SK-N-SH (cell line): ENCODE measurements around the gene TBC1D8. TPM values are rescaled to one million over a fixed set of nuclear protein-coding genes. Genes with fewer than 3 reads are reported as not detected.

Experiments
- CTCF ChIA-PET: fragments of 300-600, 350-600 bp; formaldehyde crosslinking; extraction: SDS; loops from one replicate; lab custom pipeline; 2021; lab: Yijun Ruan, JAX
- POLR2A ChIA-PET: fragments of 350-600 bp; sonication (Branson Sonifier 250); formaldehyde crosslinking; extraction: SDS; loops from one replicate; lab custom pipeline; 2020; ENCODE audit warnings: antibody characterized with exemption, inconsistent platforms; lab: Yijun Ruan, JAX
- DNase-seq: peaks from one replicate; pipeline ENCODE4 v3.0.0; 2012
- H2AFZ ChIP-seq: fragments of 200-600 bp; sonication (generic); 2 replicates; pipeline ENCODE4 v1.8.1; 2016; ENCODE audit warnings: antibody characterized with exemption, mild to moderate bottlenecking, low read depth
- H3F3A ChIP-seq: fragments of 200-600 bp; sonication (generic); replicated peaks from 2 replicates; pipeline ENCODE3; 2016; ENCODE audit warnings: antibody characterized with exemption, mild to moderate bottlenecking; ENCODE audit not compliant: insufficient read depth
- H3K27ac ChIP-seq, 2 experiments: fragments of 200-500 bp in 1 of 2; fragments of 200-600 bp in 1 of 2; sonication (Bioruptor generic) in 1 of 2; sonication (generic), shearing (Covaris generic) in 1 of 2; 2 replicates each; pipeline versions ENCODE4 v1.5.1 to v1.6.1; 2014 to 2016; ENCODE audit warnings: low read depth in 2 of 2, inconsistent platforms in 1 of 2, low read length in 1 of 2, mild to moderate bottlenecking in 1 of 2, mixed read lengths in 1 of 2
- H3K27me3 ChIP-seq: fragments of 200-600 bp; sonication (generic), shearing (Covaris generic); 2 replicates; pipeline ENCODE4 v1.6.1; 2016; ENCODE audit warnings: mixed run types; ENCODE audit not compliant: insufficient read depth
- H3K36me3 ChIP-seq, 2 experiments: fragments of 200-500 bp in 1 of 2; fragments of 200-600 bp in 1 of 2; sonication (Bioruptor generic) in 1 of 2; sonication (generic) in 1 of 2; replicated peaks in 1 of 2; 2 replicates each; pipeline versions ENCODE3 to v1.5.1; 2014 to 2016; ENCODE audit warnings: low read length in 1 of 2, mild to moderate bottlenecking in 1 of 2; ENCODE audit not compliant: insufficient read depth in 2 of 2, control insufficient read depth in 1 of 2
- H3K4me1 ChIP-seq, 2 experiments: fragments of 200-500 bp in 1 of 2; fragments of 200-600 bp in 1 of 2; sonication (Bioruptor generic) in 1 of 2; sonication (generic), shearing (Covaris generic) in 1 of 2; 2 replicates each; pipeline versions ENCODE4 v1.5.1 to v1.6.1; 2014 to 2016; ENCODE audit warnings: low read depth in 1 of 2, low read length in 1 of 2, mixed run types in 1 of 2; ENCODE audit not compliant: insufficient read depth in 2 of 2, control insufficient read depth in 1 of 2
- H3K4me2 ChIP-seq: fragments of 200-600 bp; sonication (generic), shearing (Covaris generic); 2 replicates; pipeline ENCODE4 v1.6.1; 2017; ENCODE audit warnings: mixed run types
- H3K4me3 ChIP-seq, 2 experiments: fragments of 200-500 bp in 1 of 2; fragments of 200-600 bp in 1 of 2; sonication (Bioruptor generic) in 1 of 2; sonication (generic), shearing (Covaris generic) in 1 of 2; 2 replicates each; pipeline versions ENCODE4 v1.5.1 to v1.8.1; 2014 to 2016; ENCODE audit warnings: low read depth in 2 of 2, inconsistent platforms in 1 of 2, low read length in 1 of 2, mild to moderate bottlenecking in 1 of 2, mixed read lengths in 1 of 2, moderate library complexity in 1 of 2
- H3K79me2 ChIP-seq: fragments of 200-600 bp; sonication (generic); 2 replicates; pipeline ENCODE4 v1.8.1; 2017; ENCODE audit warnings: mild to moderate bottlenecking; ENCODE audit not compliant: insufficient read depth
- H3K9ac ChIP-seq: fragments of 200-600 bp; sonication (generic); 2 replicates; pipeline ENCODE4 v1.6.1; 2017; ENCODE audit warnings: mixed run types
- H3K9me2 ChIP-seq: fragments of 200-600 bp; sonication (generic); 2 replicates; pipeline ENCODE4 v1.6.1; 2017; ENCODE audit warnings: mixed run types
- H3K9me3 ChIP-seq: fragments of 200-600 bp; sonication (generic); 2 replicates; pipeline ENCODE4 v1.6.1; 2017; ENCODE audit warnings: mixed run types, mild to moderate bottlenecking, moderate library complexity
- H4K20me1 ChIP-seq: fragments of 200-600 bp; sonication (generic); 2 replicates; pipeline ENCODE4 v1.6.1; 2017; ENCODE audit warnings: mild to moderate bottlenecking, mixed run types; ENCODE audit not compliant: insufficient read depth
- CHD2 ChIP-seq: fragments of 150-350 bp; IDR thresholded peaks from 2 replicates; pipeline ENCODE4 v1.6.1; 2018; ENCODE audit warnings: low read length; ENCODE audit not compliant: partially characterized antibody
- EP300 ChIP-seq, 2 experiments: IDR thresholded peaks; 2 replicates each; pipeline versions ENCODE4 v1.4.0 to v1.6.1; 2012; ENCODE audit warnings: borderline replicate concordance in 1 of 2, low read depth in 1 of 2, low read length in 1 of 2
- IRF3 ChIP-seq: fragments of 150-350 bp; IDR thresholded peaks from 2 replicates; pipeline ENCODE4 v1.6.1; 2016; ENCODE audit warnings: mild to moderate bottlenecking, low read depth, low read length
- JUND ChIP-seq: IDR thresholded peaks from 2 replicates; pipeline ENCODE4 v1.4.0; 2012
- MAX ChIP-seq: IDR thresholded peaks from 2 replicates; pipeline ENCODE4 v1.4.0; 2012; ENCODE audit warnings: low read depth
- MXI1 ChIP-seq: IDR thresholded peaks from 2 replicates; pipeline ENCODE4 v1.6.1; 2012; ENCODE audit warnings: mild to moderate bottlenecking, low read depth, low read length, improper control_type of control experiment
- RCOR1 ChIP-seq: fragments of 150-350 bp; IDR thresholded peaks from 2 replicates; pipeline ENCODE4 v1.6.1; 2017; ENCODE audit warnings: antibody characterized with exemption, low read length
- REST ChIP-seq: IDR thresholded peaks from 2 replicates; pipeline ENCODE4 v1.6.1; 2012; ENCODE audit warnings: mild to moderate bottlenecking, low read depth, low read length, moderate library complexity
- TEAD4 ChIP-seq: IDR thresholded peaks from 2 replicates; pipeline ENCODE4 v1.4.0; 2012; ENCODE audit warnings: mild to moderate bottlenecking, borderline replicate concordance; ENCODE audit not compliant: insufficient read depth
- USF2 ChIP-seq: fragments of 150-350 bp; IDR thresholded peaks from 2 replicates; pipeline ENCODE4 v1.6.1; 2017; ENCODE audit warnings: antibody characterized with exemption, low read length, low read depth, borderline replicate concordance
- YY1 ChIP-seq: IDR thresholded peaks from 2 replicates; pipeline ENCODE4 v1.4.0; 2012; ENCODE audit warnings: low read depth, mild to moderate bottlenecking
- WGBS: methylation state at CpG from one replicate; pipeline ENCODE4 v1.1.6; 2017; ENCODE audit warnings: low lambda C conversion rate; 5-methylcytosine and 5-hydroxymethylcytosine counted together
- polyA plus RNA-seq, 3 experiments: library from polyadenylated mRNA; depleted of rRNA; stranded (reverse); fragments of >200 nt; gene quantifications; 2 replicates each; pipeline ENCODE4 v1.2.3, GENCODE V29; 2012

The TBC1D8 gene
- polyA plus RNA-seq, 1 of the 3 experiments (the other 2 are of a cell fraction): 5.3 TPM

- H3K27me3 ChIP-seq: no peaks in the 10 kb centered on the region
- TF ChIP-seq RCOR1 (no peak), USF2 (no peak), TEAD4 (no peak), IRF3 (no peak), CHD2 (no peak), JUND (no peak), EP300 (IDR thresholded peaks at IDR 0.05; ENCODE audit: borderline replicate concordance in 1 of 2, low read depth in 1 of 2, low read length in 1 of 2) (no peak), MXI1 (no peak), REST (no peak), MAX (no peak), YY1 (no peak)
- DNase-seq: no peak
- peak overlapping the region in 1 of 2 experiments; percentile 84; a peak in 2 of 4 replicates for H3K27ac ChIP-seq
- no peak overlapping the region for H3K4me3 ChIP-seq
- H4K20me1 ChIP-seq: no peaks in the 10 kb centered on the region
- CTCF ChIA-PET: interaction anchor here (0.9 to 1.3 kb wide), 2 partner anchors 10 to 147 kb away, joined by 3 read pairs; no protein-coding TSS in a partner anchor
- 80% methylated on average over 4 of the region's 4 CpGs for WGBS
- H3K9ac ChIP-seq: no peak overlapping the region
- H3K4me2 ChIP-seq: no peak overlapping the region
- H2AFZ ChIP-seq: no peak overlapping the region
- POLR2A ChIA-PET: no interaction called here
- no peaks in the 10 kb centered on the region for H3K9me3 ChIP-seq
- no peaks in the 10 kb centered on the region for H3F3A ChIP-seq
- peaks cover 0 to 4% of the 10 kb centered on the region in 2 experiments for H3K36me3 ChIP-seq
- peaks cover 0 to 21% of the 10 kb centered on the region in 2 experiments; a peak in 2 of 4 replicates for H3K4me1 ChIP-seq
- no peaks in the 10 kb centered on the region for H3K9me2 ChIP-seq
- no peaks in the 10 kb centered on the region for H3K79me2 ChIP-seq
These were observed 109.8 kb downstream of the TBC1D8 start for GRCh38 chr2:101041413-101041812.
